ENCODE data around the gene SLC24A3. TPM values are rescaled to one million over a fixed set of nuclear protein-coding genes. Genes with fewer than 3 reads are reported as not detected.

SLC24A3 gene
- total RNA-seq, 6 experiments from 2014 or later, result not detected

GRCh38 chr20:19302714-19303113 lies 90.3 kb downstream of the SLC24A3 start:
- H3K27ac Mint-ChIP-seq, result no peak overlapping the region
- TF ChIP-seq CTCF (IDR thresholded peaks at IDR 0.05), result no peak
- DNase-seq, result no peak

GRCh38 chr20:19304389-19304788 lies 91.9 kb downstream of the SLC24A3 start:
- H3K27me3 Mint-ChIP-seq (ENCODE audit: insufficient read depth), result no peaks in the 10 kb centered on the region
- no peaks in the 10 kb centered on the region for H3K36me3 Mint-ChIP-seq (ENCODE audit: low read depth)
- TF ChIP-seq CTCF (IDR thresholded peaks at IDR 0.05), result no peak
- DNase-seq, result no peak
- no peaks in the 10 kb centered on the region for H3K4me1 Mint-ChIP-seq (ENCODE audit: low read depth)
- H3K9me3 Mint-ChIP-seq, result peaks cover 22% of the 10 kb centered on the region
- H3K27ac Mint-ChIP-seq, result no peak overlapping the region
- H3K4me3 Mint-ChIP-seq, result no peak overlapping the region

More at GRCh38 chr20:19302714-19303113, 90.3 kb downstream of the SLC24A3 start:
- H3K27me3 Mint-ChIP-seq (ENCODE audit: insufficient read depth), result no peaks in the 10 kb centered on the region
- no peak overlapping the region for H3K4me3 Mint-ChIP-seq
- no peaks in the 10 kb centered on the region for H3K4me1 Mint-ChIP-seq (ENCODE audit: low read depth)
- peaks cover 30% of the 10 kb centered on the region for H3K9me3 Mint-ChIP-seq
- H3K36me3 Mint-ChIP-seq (ENCODE audit: low read depth), result no peaks in the 10 kb centered on the region

GRCh38 chr20:19304886-19305415 lies 92.5 kb downstream of the SLC24A3 start:
- no peak overlapping the region for H3K27ac Mint-ChIP-seq
- TF ChIP-seq CTCF (IDR thresholded peaks at IDR 0.05), result no peak
- no peaks in the 10 kb centered on the region for H3K4me1 Mint-ChIP-seq (ENCODE audit: low read depth)
- peaks cover 22% of the 10 kb centered on the region for H3K9me3 Mint-ChIP-seq
- H3K36me3 Mint-ChIP-seq (ENCODE audit: low read depth), result no peaks in the 10 kb centered on the region
- no peak overlapping the region for H3K4me3 Mint-ChIP-seq
- no peak for DNase-seq
- no peaks in the 10 kb centered on the region for H3K27me3 Mint-ChIP-seq (ENCODE audit: insufficient read depth)

- Mint-ChIP-seq H3K9me3 (peaks cover 25% of the 10 kb centered on the region), H3K4me3 (no peak overlapping the region), H3K4me1 (ENCODE audit: low read depth) (no peaks in the 10 kb centered on the region), H3K27me3 (ENCODE audit: insufficient read depth) (no peaks in the 10 kb centered on the region), H3K27ac (no peak overlapping the region), H3K36me3 (ENCODE audit: low read depth) (no peaks in the 10 kb centered on the region)
- DNase-seq, result no peak
- TF ChIP-seq CTCF (IDR thresholded peaks at IDR 0.05), result no peak
Observed at GRCh38 chr20:19308146-19308545, 95.7 kb downstream of the SLC24A3 start.

GRCh38 chr20:19310541-19310940 lies 98.1 kb downstream of the SLC24A3 start:
- no peaks in the 10 kb centered on the region for H3K27me3 Mint-ChIP-seq (ENCODE audit: insufficient read depth)
- TF ChIP-seq CTCF (IDR thresholded peaks at IDR 0.05), result no peak
- H3K36me3 Mint-ChIP-seq (ENCODE audit: low read depth), result no peaks in the 10 kb centered on the region
- no peaks in the 10 kb centered on the region for H3K4me1 Mint-ChIP-seq (ENCODE audit: low read depth)
- no peak for DNase-seq
- H3K27ac Mint-ChIP-seq, result no peak overlapping the region
- H3K9me3 Mint-ChIP-seq, result peaks cover 24% of the 10 kb centered on the region
- no peak overlapping the region for H3K4me3 Mint-ChIP-seq
